Measurements from ENCODE around the gene MYPOP. TPM values are rescaled to one million over a fixed set of nuclear protein-coding genes. Genes with fewer than 3 reads are reported as not detected.

MYPOP gene
- total and polyA plus RNA-seq, 2 of the 13 experiments (the other 11 are each of a cell fraction or from before 2014, with no cell fraction given) = 2.3 to 2.7 TPM

DNA sequence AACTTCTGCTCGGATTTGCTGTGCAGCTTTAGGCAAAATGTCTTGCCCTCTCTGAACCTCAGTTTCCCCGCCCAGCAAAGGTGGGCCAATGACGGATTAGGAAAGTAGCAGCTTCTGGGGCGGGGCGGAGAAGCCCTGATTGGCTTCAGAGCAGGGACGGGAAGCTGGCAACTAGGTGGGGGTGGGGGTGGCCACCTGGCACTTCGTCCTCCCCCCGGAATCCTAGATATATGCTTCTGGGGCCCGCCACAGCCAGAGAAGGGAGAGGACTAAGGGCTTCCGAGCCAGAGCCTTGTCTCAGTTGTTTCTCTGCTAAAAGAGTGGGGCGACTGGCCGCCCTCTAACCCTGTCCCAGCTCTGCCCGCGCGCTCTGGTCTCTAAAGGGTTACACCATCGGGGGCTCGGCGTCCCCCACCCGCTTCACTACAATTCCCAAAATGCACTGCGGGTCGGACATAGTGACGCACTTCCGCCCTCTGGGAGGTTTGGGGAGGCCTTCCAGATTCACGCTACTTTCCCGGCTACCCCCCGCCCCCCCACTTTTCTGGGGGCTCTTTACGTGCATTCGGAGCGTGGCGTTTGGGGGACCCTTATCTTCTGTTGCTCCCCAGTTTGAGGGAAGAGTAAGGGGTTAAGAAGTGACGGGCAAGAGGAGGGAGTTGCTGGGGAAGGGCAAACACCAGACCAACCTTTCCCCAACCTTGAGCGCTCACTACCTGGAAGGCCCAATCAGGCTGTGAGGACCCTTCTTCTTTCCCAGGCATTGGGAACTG lies 15.8 kb downstream of the MYPOP start (continued):
- TF ChIP-seq, protein P1, sequence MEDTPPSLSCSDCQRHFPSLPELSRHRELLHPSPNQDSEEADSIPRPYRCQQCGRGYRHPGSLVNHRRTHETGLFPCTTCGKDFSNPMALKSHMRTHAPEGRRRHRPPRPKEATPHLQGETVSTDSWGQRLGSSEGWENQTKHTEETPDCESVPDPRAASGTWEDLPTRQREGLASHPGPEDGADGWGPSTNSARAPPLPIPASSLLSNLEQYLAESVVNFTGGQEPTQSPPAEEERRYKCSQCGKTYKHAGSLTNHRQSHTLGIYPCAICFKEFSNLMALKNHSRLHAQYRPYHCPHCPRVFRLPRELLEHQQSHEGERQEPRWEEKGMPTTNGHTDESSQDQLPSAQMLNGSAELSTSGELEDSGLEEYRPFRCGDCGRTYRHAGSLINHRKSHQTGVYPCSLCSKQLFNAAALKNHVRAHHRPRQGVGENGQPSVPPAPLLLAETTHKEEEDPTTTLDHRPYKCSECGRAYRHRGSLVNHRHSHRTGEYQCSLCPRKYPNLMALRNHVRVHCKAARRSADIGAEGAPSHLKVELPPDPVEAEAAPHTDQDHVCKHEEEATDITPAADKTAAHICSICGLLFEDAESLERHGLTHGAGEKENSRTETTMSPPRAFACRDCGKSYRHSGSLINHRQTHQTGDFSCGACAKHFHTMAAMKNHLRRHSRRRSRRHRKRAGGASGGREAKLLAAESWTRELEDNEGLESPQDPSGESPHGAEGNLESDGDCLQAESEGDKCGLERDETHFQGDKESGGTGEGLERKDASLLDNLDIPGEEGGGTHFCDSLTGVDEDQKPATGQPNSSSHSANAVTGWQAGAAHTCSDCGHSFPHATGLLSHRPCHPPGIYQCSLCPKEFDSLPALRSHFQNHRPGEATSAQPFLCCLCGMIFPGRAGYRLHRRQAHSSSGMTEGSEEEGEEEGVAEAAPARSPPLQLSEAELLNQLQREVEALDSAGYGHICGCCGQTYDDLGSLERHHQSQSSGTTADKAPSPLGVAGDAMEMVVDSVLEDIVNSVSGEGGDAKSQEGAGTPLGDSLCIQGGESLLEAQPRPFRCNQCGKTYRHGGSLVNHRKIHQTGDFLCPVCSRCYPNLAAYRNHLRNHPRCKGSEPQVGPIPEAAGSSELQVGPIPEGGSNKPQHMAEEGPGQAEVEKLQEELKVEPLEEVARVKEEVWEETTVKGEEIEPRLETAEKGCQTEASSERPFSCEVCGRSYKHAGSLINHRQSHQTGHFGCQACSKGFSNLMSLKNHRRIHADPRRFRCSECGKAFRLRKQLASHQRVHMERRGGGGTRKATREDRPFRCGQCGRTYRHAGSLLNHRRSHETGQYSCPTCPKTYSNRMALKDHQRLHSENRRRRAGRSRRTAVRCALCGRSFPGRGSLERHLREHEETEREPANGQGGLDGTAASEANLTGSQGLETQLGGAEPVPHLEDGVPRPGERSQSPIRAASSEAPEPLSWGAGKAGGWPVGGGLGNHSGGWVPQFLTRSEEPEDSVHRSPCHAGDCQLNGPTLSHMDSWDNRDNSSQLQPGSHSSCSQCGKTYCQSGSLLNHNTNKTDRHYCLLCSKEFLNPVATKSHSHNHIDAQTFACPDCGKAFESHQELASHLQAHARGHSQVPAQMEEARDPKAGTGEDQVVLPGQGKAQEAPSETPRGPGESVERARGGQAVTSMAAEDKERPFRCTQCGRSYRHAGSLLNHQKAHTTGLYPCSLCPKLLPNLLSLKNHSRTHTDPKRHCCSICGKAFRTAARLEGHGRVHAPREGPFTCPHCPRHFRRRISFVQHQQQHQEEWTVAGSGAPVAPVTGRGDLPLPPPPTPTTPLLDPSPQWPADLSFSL (CRISPR knock-in tag; IDR thresholded peaks at IDR 0.05) = no peak
- TF ChIP-seq, protein P2, sequence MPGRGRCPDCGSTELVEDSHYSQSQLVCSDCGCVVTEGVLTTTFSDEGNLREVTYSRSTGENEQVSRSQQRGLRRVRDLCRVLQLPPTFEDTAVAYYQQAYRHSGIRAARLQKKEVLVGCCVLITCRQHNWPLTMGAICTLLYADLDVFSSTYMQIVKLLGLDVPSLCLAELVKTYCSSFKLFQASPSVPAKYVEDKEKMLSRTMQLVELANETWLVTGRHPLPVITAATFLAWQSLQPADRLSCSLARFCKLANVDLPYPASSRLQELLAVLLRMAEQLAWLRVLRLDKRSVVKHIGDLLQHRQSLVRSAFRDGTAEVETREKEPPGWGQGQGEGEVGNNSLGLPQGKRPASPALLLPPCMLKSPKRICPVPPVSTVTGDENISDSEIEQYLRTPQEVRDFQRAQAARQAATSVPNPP (CRISPR knock-in tag; IDR thresholded peaks at IDR 0.05) = no peak
- TF ChIP-seq STAT5B (CRISPR knock-in tag; IDR thresholded peaks at IDR 0.05) (no peak), POLR2A (IDR thresholded peaks at IDR 0.05; ENCODE audit: insufficient read depth in 1 of 2, low read depth in 2 of 2, low read length in 2 of 2) (peak in 1 of 2 experiments; percentile 61; a peak in 3 of 4 replicates), HIVEP1 (CRISPR knock-in tag; IDR thresholded peaks at IDR 0.05) (no peak; the same call in 1 of the 2 replicates), GATA4 (IDR thresholded peaks at IDR 0.05; ENCODE audit: borderline replicate concordance, low read depth) (no peak), PAWR (CRISPR knock-in tag; IDR thresholded peaks at IDR 0.05; ENCODE audit: borderline replicate concordance) (no peak), ZNF225 (CRISPR knock-in tag; IDR thresholded peaks at IDR 0.05) (0 out of 2 replicates have a peak, but pooled peaks have one; percentile 27), BHLHE40 (IDR thresholded peaks at IDR 0.05; ENCODE audit: low read length) (no peak), RORA (CRISPR knock-in tag; IDR thresholded peaks at IDR 0.05) (no peak), ZNF788 (CRISPR knock-in tag; IDR thresholded peaks at IDR 0.05; ENCODE audit: borderline replicate concordance) (peak; percentile 50; the same call in 1 of the 2 replicates), KDM1A (CRISPR knock-in tag; IDR thresholded peaks at IDR 0.05) (peak; percentile 91), EEA1 (CRISPR knock-in tag; IDR thresholded peaks at IDR 0.05; ENCODE audit: borderline replicate concordance) (no peak), SPEN (CRISPR knock-in tag; IDR thresholded peaks at IDR 0.05; ENCODE audit: low read depth) (no peak; the same call in none of the 2 replicates), RFXAP (CRISPR knock-in tag; IDR thresholded peaks at IDR 0.05; ENCODE audit: borderline replicate concordance) (no peak), SIN3A (IDR thresholded peaks at IDR 0.05; ENCODE audit: borderline replicate concordance, low read depth, low read length) (peak; percentile 62; the same call in 1 of the 2 replicates)
- TF ChIP-seq, protein P3, sequence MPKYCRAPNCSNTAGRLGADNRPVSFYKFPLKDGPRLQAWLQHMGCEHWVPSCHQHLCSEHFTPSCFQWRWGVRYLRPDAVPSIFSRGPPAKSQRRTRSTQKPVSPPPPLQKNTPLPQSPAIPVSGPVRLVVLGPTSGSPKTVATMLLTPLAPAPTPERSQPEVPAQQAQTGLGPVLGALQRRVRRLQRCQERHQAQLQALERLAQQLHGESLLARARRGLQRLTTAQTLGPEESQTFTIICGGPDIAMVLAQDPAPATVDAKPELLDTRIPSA (CRISPR knock-in tag; IDR thresholded peaks at IDR 0.05; ENCODE audit: borderline replicate concordance) = no peak
- TF ChIP-seq, protein P4, sequence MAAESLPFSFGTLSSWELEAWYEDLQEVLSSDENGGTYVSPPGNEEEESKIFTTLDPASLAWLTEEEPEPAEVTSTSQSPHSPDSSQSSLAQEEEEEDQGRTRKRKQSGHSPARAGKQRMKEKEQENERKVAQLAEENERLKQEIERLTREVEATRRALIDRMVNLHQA (CRISPR knock-in tag; IDR thresholded peaks at IDR 0.05) = no peak
- TF ChIP-seq, protein P5, sequence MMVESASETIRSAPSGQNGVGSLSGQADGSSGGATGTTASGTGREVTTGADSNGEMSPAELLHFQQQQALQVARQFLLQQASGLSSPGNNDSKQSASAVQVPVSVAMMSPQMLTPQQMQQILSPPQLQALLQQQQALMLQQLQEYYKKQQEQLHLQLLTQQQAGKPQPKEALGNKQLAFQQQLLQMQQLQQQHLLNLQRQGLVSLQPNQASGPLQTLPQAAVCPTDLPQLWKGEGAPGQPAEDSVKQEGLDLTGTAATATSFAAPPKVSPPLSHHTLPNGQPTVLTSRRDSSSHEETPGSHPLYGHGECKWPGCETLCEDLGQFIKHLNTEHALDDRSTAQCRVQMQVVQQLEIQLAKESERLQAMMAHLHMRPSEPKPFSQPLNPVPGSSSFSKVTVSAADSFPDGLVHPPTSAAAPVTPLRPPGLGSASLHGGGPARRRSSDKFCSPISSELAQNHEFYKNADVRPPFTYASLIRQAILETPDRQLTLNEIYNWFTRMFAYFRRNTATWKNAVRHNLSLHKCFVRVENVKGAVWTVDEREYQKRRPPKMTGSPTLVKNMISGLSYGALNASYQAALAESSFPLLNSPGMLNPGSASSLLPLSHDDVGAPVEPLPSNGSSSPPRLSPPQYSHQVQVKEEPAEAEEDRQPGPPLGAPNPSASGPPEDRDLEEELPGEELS (CRISPR knock-in tag; IDR thresholded peaks at IDR 0.05) = peak; percentile 57; the same call in 1 of the 2 replicates
